ENCODE data around the gene TRAPPC5.

DNA sequence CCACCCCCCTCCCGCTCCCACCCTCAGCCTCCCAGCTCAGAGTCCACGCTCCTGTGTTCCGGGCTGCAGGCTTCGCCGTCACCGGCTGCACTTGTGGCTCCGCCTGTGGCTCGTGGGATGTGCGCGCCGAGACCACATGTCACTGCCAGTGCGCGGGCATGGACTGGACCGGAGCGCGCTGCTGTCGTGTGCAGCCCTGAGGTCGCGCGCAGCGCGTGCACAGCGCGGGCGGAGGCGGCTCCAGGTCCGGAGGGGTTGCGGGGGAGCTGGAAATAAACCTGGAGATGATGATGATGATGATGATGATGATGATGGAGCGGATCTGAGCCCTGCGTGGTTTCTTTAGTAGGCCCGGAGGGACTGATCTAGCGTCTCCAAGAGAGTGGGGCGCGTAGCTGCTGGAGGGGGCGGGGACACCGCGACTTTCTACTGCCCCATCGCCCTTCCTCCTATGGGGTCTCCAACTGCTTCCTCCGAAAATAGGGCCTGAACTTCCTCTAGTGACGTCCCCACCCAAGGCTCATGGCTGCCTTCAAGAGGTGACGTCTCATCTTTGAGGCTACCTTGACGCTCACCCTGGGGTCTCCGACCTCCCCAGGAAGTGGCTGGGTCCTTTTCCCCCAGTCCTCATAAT lies 10.4 kb upstream of the TRAPPC5 start:
- TF ChIP-seq, protein P1, sequence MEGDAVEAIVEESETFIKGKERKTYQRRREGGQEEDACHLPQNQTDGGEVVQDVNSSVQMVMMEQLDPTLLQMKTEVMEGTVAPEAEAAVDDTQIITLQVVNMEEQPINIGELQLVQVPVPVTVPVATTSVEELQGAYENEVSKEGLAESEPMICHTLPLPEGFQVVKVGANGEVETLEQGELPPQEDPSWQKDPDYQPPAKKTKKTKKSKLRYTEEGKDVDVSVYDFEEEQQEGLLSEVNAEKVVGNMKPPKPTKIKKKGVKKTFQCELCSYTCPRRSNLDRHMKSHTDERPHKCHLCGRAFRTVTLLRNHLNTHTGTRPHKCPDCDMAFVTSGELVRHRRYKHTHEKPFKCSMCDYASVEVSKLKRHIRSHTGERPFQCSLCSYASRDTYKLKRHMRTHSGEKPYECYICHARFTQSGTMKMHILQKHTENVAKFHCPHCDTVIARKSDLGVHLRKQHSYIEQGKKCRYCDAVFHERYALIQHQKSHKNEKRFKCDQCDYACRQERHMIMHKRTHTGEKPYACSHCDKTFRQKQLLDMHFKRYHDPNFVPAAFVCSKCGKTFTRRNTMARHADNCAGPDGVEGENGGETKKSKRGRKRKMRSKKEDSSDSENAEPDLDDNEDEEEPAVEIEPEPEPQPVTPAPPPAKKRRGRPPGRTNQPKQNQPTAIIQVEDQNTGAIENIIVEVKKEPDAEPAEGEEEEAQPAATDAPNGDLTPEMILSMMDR (conservative IDR thresholded peaks at IDR 0.05; ENCODE audit: low read depth, low read length), result no peak
- no peak for TF ChIP-seq EZH2phosphoT487 (IDR thresholded peaks at IDR 0.05; ENCODE audit: borderline replicate concordance, low read length)
